Hepatocyte (in vitro differentiated cells): ENCODE measurements around the gene WDR6.
"Not testable (repeated sequence)": the region's sequence is repeated elsewhere in the genome, so short reads cannot be mapped to it uniquely, and the experiment has no call there.

Experiments
- CTCF ChIP-seq: fragments of 200-600 bp; sonication (generic); IDR thresholded peaks from 2 replicates; pipeline ENCODE4 v1.5.1; 2016; ENCODE audit warnings: antibody characterized with exemption, mild to moderate bottlenecking; ENCODE audit not compliant: poor library complexity
- EZH2phosphoT487 ChIP-seq: fragments of 200-600 bp; sonication (generic); IDR thresholded peaks from one replicate; pipeline ENCODE4 v1.6.1; 2018; ENCODE audit warnings: antibody characterized with exemption, mild to moderate bottlenecking, low read depth, moderate library complexity; ENCODE audit not compliant: unreplicated experiment, severe bottlenecking

GRCh38 chr3:49008627-49009026 is 1.4 kb downstream of the WDR6 start:
- not testable (repeated sequence) for TF ChIP-seq CTCF, EZH2phosphoT487
